Measurements from ENCODE around the gene STARD10. TPM values are rescaled to one million over a fixed set of nuclear protein-coding genes. Genes with fewer than 3 reads are reported as not detected.
"Not testable (repeated sequence)": the region's sequence is repeated elsewhere in the genome, so short reads cannot be mapped to it uniquely, and the experiment has no call there.

STARD10 gene
- total and polyA plus RNA-seq, 2 donors (not counting 3 experiments of a cell fraction or from before 2014, with no cell fraction given), result 16.1 to 22.5 TPM

- H3K27ac ChIP-seq (ENCODE audit: insufficient read depth, low read depth, low read length), result peak overlapping the region; percentile 67
- H3K79me2 ChIP-seq (ENCODE audit: control insufficient read depth, insufficient read depth, low read length), result peaks cover 28% of the 10 kb centered on the region
- POLR2A ChIA-PET, result interaction anchor here (1.0 kb wide), 1 partner anchor 87 kb away, joined by 4 read pairs; no protein-coding TSS in a partner anchor
- no TSS peak for BruUV-seq (replicated peaks)
- H3K4me1 ChIP-seq (ENCODE audit: control insufficient read depth, extremely low read depth, insufficient read depth, low read length), result peaks cover 31% of the 10 kb centered on the region
- TF ChIP-seq POLR2AphosphoS5 (IDR thresholded peaks at IDR 0.05; ENCODE audit: insufficient read depth, low read depth, low read length) (no peak), POLR2A (IDR thresholded peaks at IDR 0.05; ENCODE audit: low read depth, low read length) (no peak), CTCF (IDR thresholded peaks at IDR 0.05; ENCODE audit: extremely low read depth in 1 of 2, insufficient read depth in 1 of 2, low read depth in 1 of 2, low read length in 2 of 2) (no peak), EZH2 (IDR thresholded peaks at IDR 0.05; ENCODE audit: borderline replicate concordance, low read depth, low read length, severe bottlenecking) (no peak), JUN (IDR thresholded peaks at IDR 0.05; ENCODE audit: borderline replicate concordance, insufficient read depth, insufficient read length, low read depth) (no peak)
- H3K36me3 ChIP-seq (ENCODE audit: control insufficient read depth in 2 of 2, extremely low read depth in 1 of 2, insufficient read depth in 2 of 2, low read length in 2 of 2), result peaks cover 0 to 4% of the 10 kb centered on the region in 2 experiments
- no peak for FAIRE-seq
- no peaks in the 10 kb centered on the region for H3K9me3 ChIP-seq (replicated peaks; ENCODE audit: control insufficient read depth, insufficient read depth, low read length)
- CTCF ChIA-PET, result interaction anchor here (0.6 to 3.3 kb wide), 9 partner anchors 14 to 365 kb away, joined by 3 to 48 read pairs (median 5); partner anchors contain the start of gene STARD10
- no peaks in the 10 kb centered on the region for H3K9me1 ChIP-seq (replicated peaks; ENCODE audit: control insufficient read depth, extremely low read depth, insufficient read depth, low read length)
- peak overlapping the region; percentile 2 for H3K9ac ChIP-seq (replicated peaks; ENCODE audit: extremely low read depth, insufficient read depth, low read length)
- H3K4me2 ChIP-seq (ENCODE audit: insufficient read depth, low read length), result peak overlapping the region; percentile 81
- no peaks in the 10 kb centered on the region for H3K27me3 ChIP-seq (ENCODE audit: control insufficient read depth in 2 of 2, insufficient read depth in 2 of 2, low read length in 2 of 2)
- peak overlapping the region in 2 of 3 experiments; percentile 3 to 56 for H3K4me3 ChIP-seq (replicated peaks in 1 of 3; ENCODE audit: insufficient read depth in 1 of 3, low read depth in 1 of 3, low read length in 3 of 3)
- intact Hi-C loops (cut with micrococcal nuclease) (no loop called here), dilution Hi-C loops (cut with MboI; ENCODE audit: extremely low pct_ligation_motif_present, low sequenced_read_pairs) (no loop called here)
- H2AFZ ChIP-seq (ENCODE audit: low read depth, low read length), result peak overlapping the region; percentile 8
- no peak for DNase-seq (ENCODE audit: low read depth, low spot score)
- H4K20me1 ChIP-seq (replicated peaks; ENCODE audit: control insufficient read depth, extremely low read depth, insufficient read depth, low read length), result no peaks in the 10 kb centered on the region
Observed at GRCh38 chr11:72812604-72812966, 18.7 kb upstream of the STARD10 start.

- H3K27ac ChIP-seq (ENCODE audit: insufficient read depth, low read depth, low read length); H3K27me3 ChIP-seq (ENCODE audit: control insufficient read depth in 2 of 2, insufficient read depth in 2 of 2, low read length in 2 of 2); H3K36me3 ChIP-seq (ENCODE audit: control insufficient read depth in 2 of 2, extremely low read depth in 1 of 2, insufficient read depth in 2 of 2, low read length in 2 of 2); H3K4me3 ChIP-seq (replicated peaks in 1 of 3; ENCODE audit: insufficient read depth in 1 of 3, low read depth in 1 of 3, low read length in 3 of 3); H2AFZ ChIP-seq (ENCODE audit: low read depth, low read length); BruUV-seq (replicated peaks); DNase-seq (ENCODE audit: low read depth, low spot score); POLR2A ChIA-PET; H3K4me2 ChIP-seq (ENCODE audit: insufficient read depth, low read length); H3K9me3 ChIP-seq (replicated peaks; ENCODE audit: control insufficient read depth, insufficient read depth, low read length); H3K9me1 ChIP-seq (replicated peaks; ENCODE audit: control insufficient read depth, extremely low read depth, insufficient read depth, low read length); H4K20me1 ChIP-seq (replicated peaks; ENCODE audit: control insufficient read depth, extremely low read depth, insufficient read depth, low read length); H3K9ac ChIP-seq (replicated peaks; ENCODE audit: extremely low read depth, insufficient read depth, low read length); dilution Hi-C loops (cut with MboI; ENCODE audit: extremely low pct_ligation_motif_present, low sequenced_read_pairs); intact Hi-C loops (cut with micrococcal nuclease): not testable (repeated sequence)
- Histone ChIP-seq H3K79me2 (ENCODE audit: control insufficient read depth, insufficient read depth, low read length) (peaks cover 28% of the 10 kb centered on the region), H3K4me1 (ENCODE audit: control insufficient read depth, extremely low read depth, insufficient read depth, low read length) (peaks cover 31% of the 10 kb centered on the region)
- CTCF ChIA-PET, result interaction anchor here (0.6 to 3.3 kb wide), 4 partner anchors 8 to 86 kb away, joined by 3 to 48 read pairs (median 4); partner anchors contain the start of gene STARD10
- peak; percentile 63 for FAIRE-seq
Observed at GRCh38 chr11:72811686-72812085, 17.8 kb upstream of the STARD10 start.
